ENCODE measurements around the gene SMIM45.
A peak's percentile ranks its signal among the peaks of the same experiment; 100 is the strongest.

GRCh38 chr22:41925783-41926460, 26.0 kb upstream of the SMIM45 start:
- peak; percentile 60 to 74 (median 61) for TF ChIP-seq CTCF (IDR thresholded peaks at IDR 0.05)
- no peak for TF ChIP-seq POLR2A (IDR thresholded peaks at IDR 0.05)
